ENCODE data around the gene SNRPD2.

SNRPD2 gene

DNA sequence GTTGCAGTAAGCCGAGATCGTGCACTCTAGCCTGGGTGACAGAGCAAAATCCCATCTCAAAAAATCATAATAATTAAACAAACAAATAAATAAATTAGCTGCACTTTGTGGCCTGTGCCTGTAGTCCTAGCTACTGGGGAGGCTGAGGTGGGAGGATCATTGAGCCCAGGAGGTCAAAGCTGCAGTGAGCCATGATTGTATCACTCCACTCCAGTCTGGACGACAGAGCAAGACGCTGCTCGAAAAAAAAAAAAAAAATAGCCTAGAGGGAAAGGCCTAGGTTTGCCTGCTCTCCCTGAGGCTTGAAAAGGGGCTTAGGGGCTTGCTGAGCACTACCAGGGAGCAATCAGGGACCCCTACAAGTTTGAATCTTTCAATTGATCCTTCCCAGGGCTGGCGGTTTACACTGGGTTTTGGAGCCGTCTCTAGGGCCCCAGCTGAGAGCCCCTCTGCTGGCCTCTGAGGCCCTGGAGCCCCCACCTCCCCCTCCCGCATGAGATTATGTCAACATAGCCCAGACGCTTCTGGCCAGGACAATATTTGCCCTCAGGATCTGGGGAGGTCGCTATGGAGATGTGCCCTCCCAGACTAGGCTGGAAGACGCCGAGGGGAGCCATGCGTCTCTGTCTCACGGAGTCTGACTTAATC, 34.1 kb downstream of the SNRPD2 start:
- DNase-seq (ENCODE audit: low read depth, low spot score): no peak

- DNase-seq (ENCODE audit: low read depth, low spot score): no peak
Observed at GRCh38 chr19:45655073-45655472, 36.7 kb downstream of the SNRPD2 start.

DNA sequence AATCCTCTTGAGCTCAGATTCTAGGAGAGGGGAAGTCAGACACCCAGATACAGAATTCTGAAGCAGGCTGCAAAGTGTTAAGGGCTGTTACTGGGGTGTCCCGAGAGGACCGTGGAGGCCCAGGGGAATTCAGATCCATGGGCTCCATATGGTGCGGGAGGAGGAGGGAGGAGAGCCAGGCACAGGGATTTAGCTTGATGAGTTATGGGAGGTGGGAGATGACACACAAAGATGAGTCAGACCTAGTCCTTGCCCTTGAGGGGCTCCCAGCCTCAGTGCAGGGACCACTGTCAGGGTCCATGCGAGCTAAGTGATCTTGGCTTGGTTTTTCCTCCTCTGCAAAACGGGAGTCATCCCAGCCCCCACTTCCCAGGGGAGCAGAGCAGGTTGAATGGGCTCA, 38.1 kb downstream of the SNRPD2 start:
- DNase-seq (ENCODE audit: low read depth, low spot score): no peak

DNA sequence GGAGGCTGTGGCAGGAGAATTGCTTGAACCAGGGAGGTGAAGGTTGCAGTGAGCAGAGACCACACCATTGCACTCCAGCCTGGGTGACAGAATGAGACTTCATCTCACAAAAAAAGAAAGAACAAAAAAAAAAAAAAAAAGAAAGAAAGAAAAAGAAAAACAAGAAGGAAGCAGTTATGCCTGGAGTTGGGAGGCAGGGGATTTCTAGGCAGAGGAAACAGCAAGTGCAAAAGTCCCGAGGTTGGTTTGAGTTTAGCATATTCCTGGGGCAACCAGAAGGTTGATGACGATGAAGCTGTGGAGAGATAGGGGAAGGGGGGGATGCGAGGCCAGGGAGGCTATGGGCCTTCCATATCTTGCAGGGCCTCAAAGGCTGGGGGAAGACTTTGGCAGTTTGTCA, 41.0 kb downstream of the SNRPD2 start:
- DNase-seq (ENCODE audit: low read depth, low spot score): no peak

DNA sequence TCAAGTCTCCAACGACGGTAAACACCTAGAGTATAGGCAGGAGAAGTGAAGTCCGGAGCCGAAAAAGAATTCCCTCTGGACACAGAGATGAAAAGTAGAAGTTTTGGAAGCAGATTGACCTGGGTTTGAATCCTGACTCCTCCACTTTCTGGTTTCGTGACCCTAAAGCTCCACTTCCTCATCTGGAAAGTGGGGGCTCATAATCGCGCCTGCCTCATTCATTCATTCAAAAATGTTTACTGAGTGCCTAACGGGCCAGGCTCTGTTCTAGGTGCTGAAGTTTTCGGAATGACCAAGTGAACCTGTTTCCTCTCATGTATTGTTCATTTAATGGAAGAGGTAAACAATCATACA, 45.4 kb downstream of the SNRPD2 start:
- no peak for DNase-seq (ENCODE audit: low read depth, low spot score)

GRCh38 chr19:45645631-45646344, 46.0 kb downstream of the SNRPD2 start:
- DNase-seq (ENCODE audit: low read depth, low spot score): peak; percentile 54

DNA sequence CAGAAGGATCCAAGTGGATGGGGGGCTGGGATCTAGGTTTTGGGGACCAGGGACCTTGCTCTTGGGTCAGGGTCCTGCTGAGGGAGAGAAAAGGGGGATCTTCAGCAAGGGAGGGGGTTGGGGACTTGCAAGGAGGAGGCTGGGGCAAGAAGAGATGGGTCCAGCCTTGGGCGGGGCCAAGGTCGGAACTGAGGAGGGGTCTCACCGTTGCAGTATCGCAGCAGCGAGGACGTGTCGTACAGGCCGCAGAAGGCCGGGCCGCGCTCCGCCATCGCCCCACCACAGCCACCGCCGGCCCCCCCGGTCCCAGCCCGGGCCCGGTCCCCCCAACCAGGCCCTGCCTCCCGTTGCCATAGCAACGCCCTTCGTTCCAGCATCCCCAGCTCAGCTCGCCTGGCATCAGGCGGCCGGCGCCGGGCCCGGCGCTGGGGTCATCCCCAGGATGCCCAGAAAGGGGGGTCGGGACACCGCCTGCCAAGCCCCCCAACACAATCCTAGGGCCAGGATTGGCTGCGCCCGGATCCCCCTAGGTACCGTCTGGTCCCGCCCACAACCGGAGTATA, 46.6 kb downstream of the SNRPD2 start:
- no peak for DNase-seq (ENCODE audit: low read depth, low spot score)

DNA sequence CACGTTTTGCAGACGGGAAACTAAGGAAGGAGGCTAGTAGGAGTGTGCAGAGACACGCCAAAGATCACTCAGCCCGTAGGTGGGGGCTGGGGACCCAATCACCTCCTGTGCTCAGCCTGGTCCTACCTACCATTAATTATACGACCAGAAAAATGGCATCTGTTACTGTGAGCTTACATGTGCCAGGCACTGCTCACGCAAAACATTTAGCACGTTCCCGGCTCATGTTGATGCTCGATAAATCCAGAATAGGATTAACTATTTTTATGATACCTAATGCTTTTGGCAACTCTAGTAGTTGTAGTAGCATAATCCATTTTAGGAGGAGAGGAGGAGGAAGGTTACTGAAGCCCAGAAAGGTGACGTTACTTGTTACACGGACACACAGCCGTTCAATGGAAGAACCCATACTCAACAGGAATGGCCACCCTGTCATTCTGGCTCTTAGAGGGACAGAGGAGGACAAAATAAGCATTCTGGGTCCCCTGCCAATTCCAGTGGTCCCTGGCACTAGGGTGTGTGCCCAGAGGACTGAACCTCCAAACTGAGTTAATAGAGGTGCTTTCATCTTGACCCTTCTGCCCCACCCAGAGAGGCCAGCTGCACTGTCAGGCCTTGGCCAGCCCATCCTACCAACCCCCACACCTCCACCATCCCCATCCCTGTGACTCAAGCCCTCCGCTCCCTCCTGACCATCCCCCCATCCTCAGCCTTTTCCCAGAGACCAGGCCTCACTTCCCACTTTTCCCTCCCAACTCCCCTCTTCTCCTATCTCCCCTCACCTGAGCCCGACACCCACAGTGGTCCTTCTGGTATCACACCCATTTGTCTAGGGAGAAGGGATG, 47.6 kb downstream of the SNRPD2 start:
- no peak for DNase-seq (ENCODE audit: low read depth, low spot score)

GRCh38 chr19:45643024-45643926, 48.5 kb downstream of the SNRPD2 start:
- peak; percentile 89 for DNase-seq (ENCODE audit: low read depth, low spot score)

DNA sequence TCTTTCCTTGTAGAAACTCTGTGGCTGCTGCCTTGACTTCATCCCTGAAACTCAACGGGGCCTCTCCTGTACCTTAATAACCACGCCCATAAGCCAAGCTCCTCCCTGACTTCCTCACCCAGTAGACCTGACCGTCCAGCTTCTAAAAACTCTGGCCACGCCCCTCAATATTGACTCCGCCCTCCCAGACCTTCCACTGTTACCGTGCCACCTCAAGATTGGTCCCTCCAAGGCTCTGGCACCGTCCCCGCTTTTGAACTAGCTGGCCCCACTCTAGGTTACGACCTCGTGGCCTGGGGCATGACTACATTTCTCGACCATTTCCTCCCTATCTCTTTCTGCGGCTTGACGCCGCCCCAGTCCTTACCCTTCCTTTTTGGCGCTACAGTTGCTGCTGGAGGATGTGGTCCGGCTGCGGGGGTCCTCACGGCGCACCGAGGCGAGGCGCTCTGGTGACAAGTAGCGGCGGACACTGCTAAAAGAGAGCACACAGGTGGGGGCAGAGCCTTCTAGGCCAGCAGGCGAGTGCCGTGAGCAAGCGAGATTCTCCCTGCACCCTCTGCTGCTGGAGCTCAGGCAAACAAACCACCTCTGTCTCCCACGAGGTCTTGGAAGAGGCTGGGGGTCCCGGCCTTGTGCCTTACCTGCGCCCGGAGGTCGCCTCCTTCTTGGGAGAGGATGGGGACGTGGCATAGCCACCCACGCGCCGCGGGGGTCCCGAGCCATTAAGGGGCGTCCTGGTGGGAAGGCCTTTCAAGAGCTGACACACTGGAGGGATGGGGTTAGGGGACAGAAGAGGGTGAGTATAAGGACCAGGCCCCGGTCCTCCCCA, 50.3 kb downstream of the SNRPD2 start:
- peak; percentile 31 for DNase-seq (ENCODE audit: low read depth, low spot score)

GRCh38 chr19:45640849-45641273, 50.9 kb downstream of the SNRPD2 start:
- no peak for DNase-seq (ENCODE audit: low read depth, low spot score)

DNA sequence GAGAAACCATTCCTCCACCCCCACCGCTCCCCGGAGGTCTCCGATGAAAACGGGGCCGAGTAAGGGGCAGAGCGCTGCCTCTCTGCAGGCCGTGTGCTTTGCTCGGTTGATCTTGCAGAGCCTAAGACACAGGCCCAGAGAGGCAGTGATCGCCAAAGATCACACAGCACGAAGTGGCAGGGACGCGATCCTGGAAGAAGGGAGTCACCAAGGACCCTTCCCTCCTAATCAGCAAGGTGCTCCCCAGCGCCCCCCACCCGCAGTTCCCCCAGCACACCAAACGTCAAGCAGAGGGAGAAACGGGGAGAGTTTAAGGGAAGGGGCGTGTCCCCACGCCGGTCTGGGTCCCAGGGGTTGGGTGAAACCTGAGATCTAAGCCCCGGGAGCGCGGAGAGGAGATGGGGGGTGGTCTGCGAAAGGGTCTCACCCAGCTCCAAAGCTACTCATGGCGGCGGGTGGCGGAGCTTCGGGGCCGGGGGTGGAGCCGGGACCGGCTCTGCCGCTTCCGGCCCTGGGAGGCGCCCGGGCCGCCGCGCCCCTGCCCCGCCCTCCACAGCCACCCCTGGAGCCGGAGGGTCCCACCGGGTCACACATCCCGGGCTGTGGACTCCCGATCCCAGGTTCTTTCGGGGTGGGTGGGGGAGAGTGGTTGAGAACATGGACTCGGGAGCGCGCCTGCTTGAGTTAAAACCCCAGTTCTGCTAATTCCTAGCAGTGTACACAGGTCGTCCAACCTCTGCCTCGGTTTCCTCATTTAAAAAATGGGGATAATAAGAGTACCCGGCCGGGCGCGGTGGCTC, 52.6 kb downstream of the SNRPD2 start, which contains the start of gene EML2:
EML2 (minus strand) TSS at position 468 of the 800 bp plus-strand sequence; CDS start at position 447, 21 bp downstream.
- DNase-seq (ENCODE audit: low read depth, low spot score): no peak

DNA sequence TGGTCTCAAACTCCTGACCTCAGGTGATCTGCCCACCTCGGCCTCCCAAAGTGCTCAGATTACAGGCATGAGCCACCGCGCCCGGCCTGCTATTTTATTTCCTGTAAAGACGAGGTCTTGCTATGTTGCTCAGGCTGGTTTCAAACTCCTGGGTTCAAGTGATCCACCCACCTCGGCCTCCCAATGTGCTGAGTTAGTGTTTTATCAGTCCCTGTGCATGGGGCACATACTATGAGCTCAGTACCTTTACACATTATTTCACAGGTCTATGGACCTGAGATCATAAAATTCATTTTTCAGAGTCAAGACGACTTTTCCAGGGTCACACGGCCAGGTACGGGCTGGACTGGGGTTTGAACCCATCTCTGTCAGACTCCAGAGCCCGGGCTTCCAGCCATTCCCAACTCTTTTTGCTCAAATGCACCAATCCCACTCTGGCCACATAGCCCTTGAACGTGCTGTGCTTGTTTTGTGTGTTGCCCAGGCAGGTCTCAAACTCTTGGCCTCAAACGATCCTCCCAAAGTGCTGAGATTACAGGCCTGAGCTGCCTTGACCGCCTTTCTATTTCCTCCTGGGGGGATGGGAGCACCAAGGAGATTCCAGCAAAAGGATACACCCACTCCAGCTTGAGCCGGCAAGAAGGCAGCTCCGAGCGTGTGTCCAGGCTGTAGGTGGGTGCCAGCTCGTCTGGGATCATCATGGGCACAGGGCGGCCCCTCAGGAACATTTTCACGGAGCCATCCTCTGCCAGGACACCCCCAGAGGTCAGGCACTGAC, 53.7 kb downstream of the SNRPD2 start:
- DNase-seq (ENCODE audit: low read depth, low spot score): no peak
